ENCODE results near the gene FHL1.

DNA sequence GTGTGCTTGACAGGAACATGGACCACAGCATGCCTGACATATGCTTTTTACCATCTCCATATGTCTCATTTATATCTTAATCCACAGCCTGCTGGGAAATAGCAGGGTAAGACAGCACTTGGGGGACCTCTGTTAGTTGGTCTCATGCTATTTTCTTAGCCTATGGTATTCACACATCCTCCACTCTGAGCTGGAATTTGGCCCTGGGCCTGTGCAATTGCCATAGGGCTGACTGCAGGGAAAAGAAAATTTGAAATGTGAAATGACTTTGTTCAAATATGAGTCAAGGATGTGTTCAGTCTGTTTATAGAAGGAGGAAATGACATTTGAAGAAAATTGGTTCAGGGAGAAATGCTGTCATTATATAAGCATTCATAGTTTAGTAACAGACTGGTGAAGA lies 113.4 kb downstream of the FHL1 start:
- TF ChIP-seq, protein P1, sequence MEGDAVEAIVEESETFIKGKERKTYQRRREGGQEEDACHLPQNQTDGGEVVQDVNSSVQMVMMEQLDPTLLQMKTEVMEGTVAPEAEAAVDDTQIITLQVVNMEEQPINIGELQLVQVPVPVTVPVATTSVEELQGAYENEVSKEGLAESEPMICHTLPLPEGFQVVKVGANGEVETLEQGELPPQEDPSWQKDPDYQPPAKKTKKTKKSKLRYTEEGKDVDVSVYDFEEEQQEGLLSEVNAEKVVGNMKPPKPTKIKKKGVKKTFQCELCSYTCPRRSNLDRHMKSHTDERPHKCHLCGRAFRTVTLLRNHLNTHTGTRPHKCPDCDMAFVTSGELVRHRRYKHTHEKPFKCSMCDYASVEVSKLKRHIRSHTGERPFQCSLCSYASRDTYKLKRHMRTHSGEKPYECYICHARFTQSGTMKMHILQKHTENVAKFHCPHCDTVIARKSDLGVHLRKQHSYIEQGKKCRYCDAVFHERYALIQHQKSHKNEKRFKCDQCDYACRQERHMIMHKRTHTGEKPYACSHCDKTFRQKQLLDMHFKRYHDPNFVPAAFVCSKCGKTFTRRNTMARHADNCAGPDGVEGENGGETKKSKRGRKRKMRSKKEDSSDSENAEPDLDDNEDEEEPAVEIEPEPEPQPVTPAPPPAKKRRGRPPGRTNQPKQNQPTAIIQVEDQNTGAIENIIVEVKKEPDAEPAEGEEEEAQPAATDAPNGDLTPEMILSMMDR (IDR thresholded peaks at IDR 0.05) = no peak
- no peak for TF ChIP-seq POLR2A (IDR thresholded peaks at IDR 0.05)

All from transverse colon (tissue), 3 donors.